IMR-90 (cell line): Measurements from ENCODE around the gene MYOC. TPM values are rescaled to one million over a fixed set of nuclear protein-coding genes. Genes with fewer than 3 reads are reported as not detected.

Source experiments
- ATAC-seq: fragments of 200-7000 bp; cut with Tn5 transposase; 2 replicates; pipeline ENCODE4 v1.9.1; 2020; ENCODE audit warnings: low read depth, mild to moderate bottlenecking, moderate library complexity
- BruUV-seq: library from RNA; stranded (reverse); fragments of 400-500 nt; replicated peaks from 2 replicates; lab custom pipeline; 2021; lab: Mats Ljungman, UMichigan
- CTCF ChIA-PET: fragments of 300-600 bp; formaldehyde crosslinking; extraction: SDS; loops from one replicate; lab custom pipeline; 2021; ENCODE audit warnings: antibody characterized with exemption; lab: Yijun Ruan, JAX
- POLR2A ChIA-PET: fragments of 300-600 bp; sonication (Branson Sonifier 250); formaldehyde crosslinking; loops from one replicate; lab custom pipeline; 2022; ENCODE audit warnings: antibody characterized with exemption; ENCODE audit not compliant: unreplicated experiment; lab: Charles Lee
- DNase-seq: peaks from one replicate; pipeline ENCODE4 v3.0.0; 2013
- H2AFZ ChIP-seq: replicated peaks from 2 replicates; pipeline ENCODE3; 2013; ENCODE audit warnings: low read length, mild to moderate bottlenecking; ENCODE audit not compliant: poor library complexity
- H2AK5ac ChIP-seq: 2 replicates; pipeline ENCODE4 v1.6.1; 2013; ENCODE audit warnings: low read depth, low read length, inconsistent platforms
- H2AK9ac ChIP-seq: replicated peaks from 2 replicates; pipeline ENCODE3; 2013; ENCODE audit warnings: mild to moderate bottlenecking, low read depth, low read length, moderate library complexity; ENCODE audit not compliant: poor library complexity
- H2BK120ac ChIP-seq: 2 replicates; pipeline ENCODE4 v1.6.1; 2013; ENCODE audit warnings: low read depth, low read length, inconsistent platforms
- H2BK15ac ChIP-seq: 3 replicates; pipeline ENCODE4 v1.6.1; 2013; ENCODE audit warnings: low read depth, low read length, inconsistent platforms
- H2BK20ac ChIP-seq: 2 replicates; pipeline ENCODE4 v1.6.1; 2013; ENCODE audit warnings: low read depth, mild to moderate bottlenecking, inconsistent platforms, low read length, moderate library complexity
- H2BK5ac ChIP-seq: 2 replicates; pipeline ENCODE4 v1.6.1; 2013; ENCODE audit warnings: mild to moderate bottlenecking, low read depth, low read length, inconsistent platforms; ENCODE audit not compliant: poor library complexity, severe bottlenecking
- H3K14ac ChIP-seq: replicated peaks from 2 replicates; pipeline ENCODE4 v1.6.1; 2013; ENCODE audit warnings: low read depth, low read length, inconsistent platforms
- H3K18ac ChIP-seq: 2 replicates; pipeline ENCODE4 v1.6.1; 2013; ENCODE audit warnings: low read depth, low read length, control low read depth
- H3K23ac ChIP-seq: 2 replicates; pipeline ENCODE4 v1.6.1; 2013; ENCODE audit warnings: low read depth, low read length, inconsistent platforms
- H3K27ac ChIP-seq: 2 replicates; pipeline ENCODE4 v1.5.1; 2013; ENCODE audit warnings: mild to moderate bottlenecking, control low read depth, low read length; ENCODE audit not compliant: insufficient read depth
- H3K27me3 ChIP-seq: 2 replicates; pipeline ENCODE4 v1.6.1; 2013; ENCODE audit warnings: low read length; ENCODE audit not compliant: control insufficient read depth, insufficient read depth
- H3K36me3 ChIP-seq: 2 replicates; pipeline ENCODE4 v1.6.1; 2013; ENCODE audit warnings: low read length, mixed read lengths; ENCODE audit not compliant: control insufficient read depth, insufficient read depth
- H3K4ac ChIP-seq: 2 replicates; pipeline ENCODE4 v1.6.1; 2013; ENCODE audit warnings: low read depth, low read length, inconsistent platforms
- H3K4me1 ChIP-seq: 2 replicates; pipeline ENCODE4 v1.6.1; 2013; ENCODE audit warnings: low read length, mixed read lengths; ENCODE audit not compliant: control insufficient read depth, insufficient read depth
- H3K4me2 ChIP-seq: 2 replicates; pipeline ENCODE4 v1.6.1; 2013; ENCODE audit warnings: low read depth, mild to moderate bottlenecking, control low read depth, low read length, moderate library complexity
- H3K4me3 ChIP-seq: 2 replicates; pipeline ENCODE4 v1.5.1; 2013; ENCODE audit warnings: low read depth, mild to moderate bottlenecking, control low read depth, low read length, moderate library complexity; ENCODE audit not compliant: insufficient read depth
- H3K56ac ChIP-seq: 2 replicates; pipeline ENCODE4 v1.6.1; 2013; ENCODE audit warnings: low read length, inconsistent platforms; ENCODE audit not compliant: insufficient read depth; ENCODE audit errors: extremely low read depth
- H3K79me1 ChIP-seq, 2 experiments: 2 replicates each; pipeline ENCODE4 v1.6.1; 2013; ENCODE audit warnings: low read length in 2 of 2, inconsistent platforms in 1 of 2, low read depth in 1 of 2
- H3K9ac ChIP-seq: 2 replicates; pipeline ENCODE4 v1.6.1; 2013; ENCODE audit warnings: low read depth, low read length, control low read depth
- H3K9me1 ChIP-seq: 2 replicates; pipeline ENCODE4 v1.6.1; 2013; ENCODE audit warnings: low read length, inconsistent platforms; ENCODE audit not compliant: insufficient read depth
- H3K9me3 ChIP-seq: 2 replicates; pipeline ENCODE4 v1.6.1; 2013; ENCODE audit warnings: low read length; ENCODE audit not compliant: control insufficient read depth, insufficient read depth
- H4K20me1 ChIP-seq: 2 replicates; pipeline ENCODE4 v1.6.1; 2013; ENCODE audit warnings: low read length, inconsistent platforms; ENCODE audit not compliant: insufficient read depth
- H4K5ac ChIP-seq: 2 replicates; pipeline ENCODE4 v1.6.1; 2013; ENCODE audit warnings: mild to moderate bottlenecking, low read depth, low read length, control low read depth
- H4K8ac ChIP-seq, 2 experiments: 2 replicates each; pipeline ENCODE4 v1.6.1; 2013; ENCODE audit warnings: low read depth in 2 of 2, low read length in 2 of 2, control low read depth in 1 of 2, inconsistent platforms in 1 of 2
- H4K91ac ChIP-seq: 2 replicates; pipeline ENCODE4 v1.6.1; 2013; ENCODE audit warnings: low read depth, low read length, inconsistent platforms; ENCODE audit not compliant: insufficient read depth
- POLR2A ChIP-seq: IDR thresholded peaks from 2 replicates; pipeline ENCODE4 v1.6.1; 2012; ENCODE audit warnings: mild to moderate bottlenecking, low read depth, low read length
- SMC3 ChIP-seq: fragments of 150-350 bp; IDR thresholded peaks from 2 replicates; pipeline ENCODE4 v1.6.1; 2016; ENCODE audit warnings: low read depth, mild to moderate bottlenecking, antibody characterized with exemption, low read length, moderate library complexity
- WGBS, 2 experiments: methylation state at CpG; one replicate each; pipeline versions ENCODE4 v1.1.5 to v1.1.7; 2013; ENCODE audit warnings: missing lambda C conversion rate in 2 of 2; ENCODE audit not compliant: insufficient read length in 1 of 2; ENCODE audit errors: extremely low coverage in 2 of 2; 5-methylcytosine and 5-hydroxymethylcytosine counted together
- dilution Hi-C: fragments of 300-500 bp; cut with HindIII; formaldehyde crosslinking; loops from one replicate; pipeline ENCODE4 v1.14.3; 2018; ENCODE audit warnings: low sequenced_read_pairs; ENCODE audit not compliant: unreplicated experiment
- in situ Hi-C: fragments of 300-500 bp; cut with MboI; formaldehyde crosslinking; loops from 3 replicates; pipeline ENCODE4 v1.14.3; 2019; ENCODE audit warnings: low sequenced_read_pairs, inconsistent platforms, mixed read lengths
- intact Hi-C: fragments of 100-400 bp; cut with micrococcal nuclease; formaldehyde crosslinking; loops from 2 replicates; pipeline ENCODE4 v1.10.0; 2022
- polyA plus RNA-seq, 3 experiments: library from polyadenylated mRNA; depleted of rRNA; stranded (reverse); fragments of >200 nt; gene quantifications; 2 replicates each; pipeline ENCODE4 v1.2.3, GENCODE V29; 2012; ENCODE audit warnings: low replicate concordance in 1 of 3
- total RNA-seq: library from RNA; depleted of rRNA; stranded (reverse); fragments of >200 nt; gene quantifications from 2 replicates; pipeline ENCODE4 v1.2.3, GENCODE V29; 2012

MYOC gene
- total and polyA plus RNA-seq, 2 of the 4 experiments (the other 2 are of a cell fraction) = not detected

DNA sequence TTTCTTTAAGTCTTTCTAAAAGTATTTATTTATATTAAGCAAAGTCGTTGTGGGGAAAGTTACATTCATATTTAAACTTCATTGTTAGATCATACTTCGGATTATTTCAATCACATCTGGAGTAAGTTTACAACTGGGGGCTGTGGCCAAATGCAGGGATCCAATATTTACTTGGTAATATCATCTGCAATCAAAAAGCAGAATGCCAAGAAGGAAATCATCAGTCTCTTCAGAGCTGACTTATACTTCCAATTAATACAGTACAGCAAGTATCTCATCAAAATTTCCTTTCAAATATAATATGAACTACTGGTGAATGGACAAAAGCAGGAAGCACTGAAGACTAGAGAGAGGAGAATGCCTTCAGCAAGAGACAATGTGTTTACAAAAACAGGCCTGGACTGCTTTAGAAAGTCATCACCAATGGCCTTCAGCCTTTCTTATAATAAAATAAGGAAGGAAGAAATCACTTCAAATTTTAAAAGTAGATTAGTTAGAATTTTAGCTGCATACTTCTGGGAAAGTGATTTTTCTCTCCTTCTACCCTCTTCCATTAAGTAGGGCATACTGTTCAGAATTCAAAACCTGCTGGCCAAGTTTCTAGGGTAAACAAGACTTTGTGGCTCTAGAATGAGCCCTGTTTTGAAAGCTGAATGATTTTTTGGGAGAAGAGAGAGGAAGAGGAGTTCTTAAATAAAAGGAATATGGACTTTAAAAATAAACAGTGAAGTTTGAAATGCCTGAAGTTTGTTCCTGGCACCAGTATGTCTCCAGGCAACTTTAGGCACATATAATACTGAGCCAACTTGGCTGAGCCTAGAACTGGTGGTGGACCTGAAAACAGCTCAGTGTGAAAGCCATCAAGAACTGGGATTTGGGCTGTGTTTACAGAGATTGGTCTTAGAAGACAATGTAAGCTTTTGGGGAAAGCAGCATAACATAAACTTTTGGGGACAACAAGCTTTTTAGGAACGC lies 22.2 kb upstream of the MYOC start:
- H3K9me1 ChIP-seq = no peaks in the 10 kb centered on the region
- ChIA-PET POLR2A (no interaction called here), CTCF (no interaction called here)
- H3K36me3 ChIP-seq = no peaks in the 10 kb centered on the region
- H3K23ac ChIP-seq = no peak overlapping the region
- no peaks in the 10 kb centered on the region for H4K20me1 ChIP-seq
- ATAC-seq (no peak), DNase-seq (no peak)
- no peak overlapping the region for H2BK120ac ChIP-seq
- in situ Hi-C loops = no loop called here
- no peaks in the 10 kb centered on the region for H3K27me3 ChIP-seq
- no peaks in the 10 kb centered on the region for H3K79me1 ChIP-seq
- no peak overlapping the region for H3K9ac ChIP-seq
- dilution Hi-C loops = no loop called here
- H2AK5ac ChIP-seq = no peak overlapping the region
- no CpG with 5 or more reads among the region's 3 CpGs for WGBS, 2 experiments
- intact Hi-C loops = no loop called here
- H3K4me3 ChIP-seq = no peak overlapping the region
- H2AFZ ChIP-seq = no peak overlapping the region
- no peak overlapping the region for H3K4me2 ChIP-seq
- no peak overlapping the region for H4K91ac ChIP-seq
- H2BK5ac ChIP-seq = no peak overlapping the region
- no peak overlapping the region for H2BK15ac ChIP-seq
- H3K18ac ChIP-seq = no peak overlapping the region
- no peaks in the 10 kb centered on the region for H3K4me1 ChIP-seq
- no peak overlapping the region for H3K4ac ChIP-seq
- no peak overlapping the region for H3K14ac ChIP-seq
- H2BK20ac ChIP-seq = no peak overlapping the region
- H4K8ac ChIP-seq = no peak overlapping the region
- H2AK9ac ChIP-seq = no peak overlapping the region
- no peaks in the 10 kb centered on the region for H3K9me3 ChIP-seq
- H3K56ac ChIP-seq = no peak overlapping the region
- no TSS peak for BruUV-seq
- no peak overlapping the region for H3K27ac ChIP-seq
- no peak for TF ChIP-seq POLR2A
- TF ChIP-seq SMC3 = no peak
- no peak overlapping the region for H4K5ac ChIP-seq
